Measurements from ENCODE around the gene SLAMF7. TPM values are rescaled to one million over a fixed set of nuclear protein-coding genes. Genes with fewer than 3 reads are reported as not detected.

The SLAMF7 gene
- total and polyA plus RNA-seq, 2 donors (not counting 1 experiment from before 2014, with no cell fraction given), result not detected

- DNase-seq (ENCODE audit: low read depth in 2 of 2), result no peak
- H4K20me1 ChIP-seq (ENCODE audit: control insufficient read depth, extremely low read depth, insufficient read depth, low read length), result peaks cover 1% of the 10 kb centered on the region
- H3K27ac ChIP-seq (ENCODE audit: insufficient read depth, low read length), result no peak overlapping the region
- no peak overlapping the region for H3K4me3 ChIP-seq (replicated peaks in 1 of 4; ENCODE audit: control extremely low read depth in 1 of 4, insufficient read depth in 1 of 4, low read depth in 3 of 4, low read length in 4 of 4)
- no peaks in the 10 kb centered on the region for H3K36me3 ChIP-seq (ENCODE audit: control insufficient read depth, insufficient read depth, low read length)
- no peaks in the 10 kb centered on the region for H3K4me1 ChIP-seq (ENCODE audit: control insufficient read depth, extremely low read depth, insufficient read depth, low read length)
- no peak for TF ChIP-seq EZH2 (IDR thresholded peaks at IDR 0.05; ENCODE audit: low read length, missing control alignments)
- TF ChIP-seq CTCF (conservative IDR thresholded peaks at IDR 0.05 in 1 of 2, IDR thresholded peaks at IDR 0.05 in 1 of 2; ENCODE audit: low read depth in 1 of 2, low read length in 2 of 2), result no peak
- H3K9ac ChIP-seq (ENCODE audit: insufficient read depth, low read length), result no peak overlapping the region
- no peaks in the 10 kb centered on the region for H3K27me3 ChIP-seq (ENCODE audit: control insufficient read depth, insufficient read depth, low read length)
- H3K79me2 ChIP-seq (ENCODE audit: control insufficient read depth, insufficient read depth, low read length), result no peaks in the 10 kb centered on the region
- H3K4me2 ChIP-seq (ENCODE audit: extremely low read depth, insufficient read depth, low read length), result no peak overlapping the region
- H3K9me3 ChIP-seq (ENCODE audit: control insufficient read depth, insufficient read depth, low read depth, low read length), result no peaks in the 10 kb centered on the region
- no peak overlapping the region for H2AFZ ChIP-seq (ENCODE audit: low read length)
Observed at GRCh38 chr1:160724465-160725242, 14.4 kb upstream of the SLAMF7 start.

DNA sequence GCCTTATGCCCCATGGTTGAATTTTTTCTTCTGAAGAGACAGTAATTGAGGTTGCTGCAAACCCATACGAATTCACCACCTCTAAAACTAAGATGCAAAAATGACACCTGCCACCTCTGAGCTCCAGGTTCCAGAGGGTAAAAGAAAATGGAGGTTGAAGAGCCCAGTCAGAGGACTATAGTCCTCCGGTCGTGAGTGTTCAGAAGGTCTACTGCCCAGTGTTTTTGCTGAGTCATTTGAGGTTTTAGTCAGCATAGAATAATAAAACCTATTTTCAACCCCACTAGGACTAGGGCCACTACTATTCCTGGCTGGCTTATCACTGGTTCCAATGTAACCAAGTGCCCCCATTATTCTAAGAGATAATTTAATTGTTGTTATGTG, 12.9 kb upstream of the SLAMF7 start:
- H3K36me3 ChIP-seq (ENCODE audit: control insufficient read depth, insufficient read depth, low read length), result no peaks in the 10 kb centered on the region
- TF ChIP-seq EZH2 (IDR thresholded peaks at IDR 0.05; ENCODE audit: low read length, missing control alignments) (no peak), CTCF (conservative IDR thresholded peaks at IDR 0.05 in 1 of 2, IDR thresholded peaks at IDR 0.05 in 1 of 2; ENCODE audit: low read depth in 1 of 2, low read length in 2 of 2) (no peak)
- H3K79me2 ChIP-seq (ENCODE audit: control insufficient read depth, insufficient read depth, low read length), result no peaks in the 10 kb centered on the region
- no peak overlapping the region for H3K4me2 ChIP-seq (ENCODE audit: extremely low read depth, insufficient read depth, low read length)
- H3K9ac ChIP-seq (ENCODE audit: insufficient read depth, low read length), result no peak overlapping the region
- DNase-seq (ENCODE audit: low read depth in 2 of 2), result no peak
- H3K9me3 ChIP-seq (ENCODE audit: control insufficient read depth, insufficient read depth, low read depth, low read length), result no peaks in the 10 kb centered on the region
- H3K4me3 ChIP-seq (replicated peaks in 1 of 4; ENCODE audit: control extremely low read depth in 1 of 4, insufficient read depth in 1 of 4, low read depth in 3 of 4, low read length in 4 of 4), result no peak overlapping the region
- H3K27me3 ChIP-seq (ENCODE audit: control insufficient read depth, insufficient read depth, low read length), result no peaks in the 10 kb centered on the region
- no peak overlapping the region for H2AFZ ChIP-seq (ENCODE audit: low read length)
- H3K4me1 ChIP-seq (ENCODE audit: control insufficient read depth, extremely low read depth, insufficient read depth, low read length), result no peaks in the 10 kb centered on the region
- peaks cover 1% of the 10 kb centered on the region for H4K20me1 ChIP-seq (ENCODE audit: control insufficient read depth, extremely low read depth, insufficient read depth, low read length)
- H3K27ac ChIP-seq (ENCODE audit: insufficient read depth, low read length), result no peak overlapping the region

GRCh38 chr1:160726498-160727315, 12.3 kb upstream of the SLAMF7 start:
- no peaks in the 10 kb centered on the region for H3K36me3 ChIP-seq (ENCODE audit: control insufficient read depth, insufficient read depth, low read length)
- H3K4me1 ChIP-seq (ENCODE audit: control insufficient read depth, extremely low read depth, insufficient read depth, low read length), result no peaks in the 10 kb centered on the region
- no peaks in the 10 kb centered on the region for H4K20me1 ChIP-seq (ENCODE audit: control insufficient read depth, extremely low read depth, insufficient read depth, low read length)
- H3K79me2 ChIP-seq (ENCODE audit: control insufficient read depth, insufficient read depth, low read length), result no peaks in the 10 kb centered on the region
- H3K9ac ChIP-seq (ENCODE audit: insufficient read depth, low read length), result no peak overlapping the region
- TF ChIP-seq CTCF (conservative IDR thresholded peaks at IDR 0.05 in 1 of 2, IDR thresholded peaks at IDR 0.05 in 1 of 2; ENCODE audit: low read depth in 1 of 2, low read length in 2 of 2), result peak; percentile 54 to 65
- TF ChIP-seq EZH2 (IDR thresholded peaks at IDR 0.05; ENCODE audit: low read length, missing control alignments), result no peak
- no peak overlapping the region for H3K4me2 ChIP-seq (ENCODE audit: extremely low read depth, insufficient read depth, low read length)
- H2AFZ ChIP-seq (ENCODE audit: low read length), result no peak overlapping the region
- no peak overlapping the region for H3K4me3 ChIP-seq (replicated peaks in 1 of 4; ENCODE audit: control extremely low read depth in 1 of 4, insufficient read depth in 1 of 4, low read depth in 3 of 4, low read length in 4 of 4)
- H3K27me3 ChIP-seq (ENCODE audit: control insufficient read depth, insufficient read depth, low read length), result no peaks in the 10 kb centered on the region
- H3K27ac ChIP-seq (ENCODE audit: insufficient read depth, low read length), result no peak overlapping the region
- no peaks in the 10 kb centered on the region for H3K9me3 ChIP-seq (ENCODE audit: control insufficient read depth, insufficient read depth, low read depth, low read length)
- DNase-seq (ENCODE audit: low read depth in 2 of 2), result peak; percentile 44

Measured in fibroblast of lung (primary cell).